Brain microvascular endothelial cell (primary cell): Measurements from ENCODE around the gene SDR39U1.
A peak's percentile ranks its signal among the peaks of the same experiment; 100 is the strongest.

Experiments used
- DNase-seq: peaks from one replicate; pipeline ENCODE4 v3.0.0-alpha.2; 2020
- H3K27ac ChIP-seq: fragments of 250-450 bp; sonication (Bioruptor Pico); 2 replicates; pipeline ENCODE4 v1.5.1; 2020; ENCODE audit warnings: mild to moderate bottlenecking, moderate library complexity
- H3K27me3 ChIP-seq: fragments of 250-450 bp; sonication (Bioruptor Pico); replicated peaks from 2 replicates; pipeline ENCODE4 v1.5.1; 2020; ENCODE audit warnings: mild to moderate bottlenecking
- H3K36me3 ChIP-seq: fragments of 250-450 bp; sonication (Bioruptor Pico); replicated peaks from 2 replicates; pipeline ENCODE4 v1.5.1; 2020; ENCODE audit warnings: mild to moderate bottlenecking
- H3K4me3 ChIP-seq: 2 replicates; pipeline ENCODE4 v1.5.1; 2011; ENCODE audit warnings: low read depth, mild to moderate bottlenecking, control low read depth, low read length, moderate library complexity
- in situ Hi-C: cut with HindIII; loops from 2 replicates; pipeline ENCODE4 v1.10.0; 2017; ENCODE audit warnings: low sequenced_read_pairs, low pct_ligation_motif_present
- TF ChIP-seq, protein P1 (sequence below): IDR thresholded peaks from 2 replicates; pipeline ENCODE4 v1.5.1; 2011; ENCODE audit warnings: low read depth, mild to moderate bottlenecking, moderate library complexity, low read length, control low read depth, inconsistent platforms; ENCODE audit errors: missing control alignments

Gene SDR39U1

GRCh38 chr14:24435998-24436354 is 6.6 kb downstream of the SDR39U1 start:
- in situ Hi-C loops: loop anchor here (10.0 kb wide), 1 partner anchor 101 kb away; the partner anchor contains the start of genes ADCY4 and RIPK3
- peaks cover 70% of the 10 kb centered on the region for H3K36me3 ChIP-seq
- no peak for DNase-seq
- no peak overlapping the region for H3K27ac ChIP-seq
- H3K27me3 ChIP-seq: no peaks in the 10 kb centered on the region
- H3K4me3 ChIP-seq: no peak overlapping the region
- TF ChIP-seq, protein P1, sequence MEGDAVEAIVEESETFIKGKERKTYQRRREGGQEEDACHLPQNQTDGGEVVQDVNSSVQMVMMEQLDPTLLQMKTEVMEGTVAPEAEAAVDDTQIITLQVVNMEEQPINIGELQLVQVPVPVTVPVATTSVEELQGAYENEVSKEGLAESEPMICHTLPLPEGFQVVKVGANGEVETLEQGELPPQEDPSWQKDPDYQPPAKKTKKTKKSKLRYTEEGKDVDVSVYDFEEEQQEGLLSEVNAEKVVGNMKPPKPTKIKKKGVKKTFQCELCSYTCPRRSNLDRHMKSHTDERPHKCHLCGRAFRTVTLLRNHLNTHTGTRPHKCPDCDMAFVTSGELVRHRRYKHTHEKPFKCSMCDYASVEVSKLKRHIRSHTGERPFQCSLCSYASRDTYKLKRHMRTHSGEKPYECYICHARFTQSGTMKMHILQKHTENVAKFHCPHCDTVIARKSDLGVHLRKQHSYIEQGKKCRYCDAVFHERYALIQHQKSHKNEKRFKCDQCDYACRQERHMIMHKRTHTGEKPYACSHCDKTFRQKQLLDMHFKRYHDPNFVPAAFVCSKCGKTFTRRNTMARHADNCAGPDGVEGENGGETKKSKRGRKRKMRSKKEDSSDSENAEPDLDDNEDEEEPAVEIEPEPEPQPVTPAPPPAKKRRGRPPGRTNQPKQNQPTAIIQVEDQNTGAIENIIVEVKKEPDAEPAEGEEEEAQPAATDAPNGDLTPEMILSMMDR: no peak

DNA sequence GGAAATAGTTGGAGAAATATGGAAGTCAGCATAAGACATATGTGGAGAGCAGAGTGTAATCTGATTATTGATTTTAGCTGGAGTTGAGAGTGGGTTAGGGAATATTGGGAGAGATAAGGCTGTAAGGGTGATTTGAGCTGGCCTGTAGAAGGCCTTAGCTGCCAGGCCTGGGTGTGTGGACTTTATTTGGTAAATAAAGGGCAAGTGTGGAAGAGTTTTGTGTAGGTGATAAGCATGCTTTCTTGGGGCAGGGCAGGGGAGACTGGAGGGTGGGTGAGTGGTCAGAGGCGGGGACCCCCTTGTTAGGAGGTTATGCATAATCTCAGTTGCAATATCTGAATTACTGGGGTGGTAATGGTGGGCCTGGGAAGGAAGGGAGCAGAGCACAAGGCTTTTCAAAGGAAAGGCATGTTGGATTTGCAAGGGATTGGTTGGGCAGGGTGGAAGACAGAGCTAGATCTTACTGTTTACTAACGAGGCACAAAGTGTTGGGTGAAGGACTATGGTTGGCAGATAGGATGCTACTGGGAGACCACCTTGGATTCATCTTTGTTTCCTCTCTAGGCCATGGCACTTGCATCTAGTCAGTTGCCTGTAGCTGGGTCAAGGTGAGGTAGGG is 7.3 kb downstream of the SDR39U1 start:
- in situ Hi-C loops: loop anchor here (10.0 kb wide), 1 partner anchor 100 kb away; the partner anchor contains the start of genes ADCY4 and RIPK3

GRCh38 chr14:24434676-24435075 is 7.9 kb downstream of the SDR39U1 start:
- Histone ChIP-seq H3K27ac (no peak overlapping the region), H3K27me3 (no peaks in the 10 kb centered on the region), H3K4me3 (no peak overlapping the region), H3K36me3 (peaks cover 59% of the 10 kb centered on the region)
- TF ChIP-seq, protein P1: no peak
- no peak for DNase-seq
- in situ Hi-C loops: loop anchor here (10.0 kb wide), 1 partner anchor 100 kb away; the partner anchor contains the start of genes ADCY4 and RIPK3

More for the DNA sequence above, 7.3 kb downstream of the SDR39U1 start:
- Histone ChIP-seq H3K36me3 (peaks cover 65% of the 10 kb centered on the region), H3K27me3 (no peaks in the 10 kb centered on the region), H3K27ac (no peak overlapping the region), H3K4me3 (no peak overlapping the region)
- no peak for DNase-seq
- TF ChIP-seq, protein P1: no peak

DNA sequence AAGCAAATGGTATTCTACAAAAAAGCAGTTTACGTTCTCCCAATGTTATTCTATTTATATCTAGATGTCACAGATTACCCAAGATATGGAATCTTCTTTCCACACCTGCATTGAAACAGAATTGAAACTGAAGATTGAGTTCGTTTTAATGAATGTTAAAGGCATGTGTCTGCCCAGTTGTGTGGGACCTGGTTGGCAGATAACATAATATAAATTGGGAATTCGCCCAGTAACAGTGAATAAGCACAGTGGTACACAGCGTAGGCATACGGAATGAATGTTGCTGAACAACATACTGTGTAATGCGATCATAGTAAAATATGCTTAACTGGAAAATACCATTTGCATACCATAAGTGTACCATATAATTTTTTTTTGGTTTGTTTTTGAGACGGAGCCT is 8.5 kb downstream of the SDR39U1 start:
- no peak for DNase-seq
- no peak overlapping the region for H3K27ac ChIP-seq
- H3K36me3 ChIP-seq: peaks cover 52% of the 10 kb centered on the region
- H3K27me3 ChIP-seq: no peaks in the 10 kb centered on the region
- in situ Hi-C loops: loop anchor here (10.0 kb wide), 1 partner anchor 99 kb away; the partner anchor contains the start of genes ADCY4 and RIPK3
- no peak overlapping the region for H3K4me3 ChIP-seq
- TF ChIP-seq, protein P1: no peak

- TF ChIP-seq, protein P1: no peak
- peak overlapping the region; percentile 69 for H3K4me3 ChIP-seq
Observed at GRCh38 chr14:24432259-24433131, 10.1 kb downstream of the SDR39U1 start.

More at GRCh38 chr14:24432259-24433131, 10.1 kb downstream of the SDR39U1 start:
- Histone ChIP-seq H3K27me3 (no peaks in the 10 kb centered on the region), H3K27ac (no peak overlapping the region), H3K36me3 (peaks cover 38% of the 10 kb centered on the region)
- in situ Hi-C loops: loop anchor here (10.0 kb wide), 1 partner anchor 98 kb away; the partner anchor contains the start of genes ADCY4 and RIPK3
- DNase-seq: no peak
